Measurements from ENCODE around the gene SEPTIN3. TPM values are rescaled to one million over a fixed set of nuclear protein-coding genes. Genes with fewer than 3 reads are reported as not detected.

Gene SEPTIN3
- total RNA-seq, 3 donors from 2014 or later, result 0.23 to 1.6 (median 0.41) TPM

DNA sequence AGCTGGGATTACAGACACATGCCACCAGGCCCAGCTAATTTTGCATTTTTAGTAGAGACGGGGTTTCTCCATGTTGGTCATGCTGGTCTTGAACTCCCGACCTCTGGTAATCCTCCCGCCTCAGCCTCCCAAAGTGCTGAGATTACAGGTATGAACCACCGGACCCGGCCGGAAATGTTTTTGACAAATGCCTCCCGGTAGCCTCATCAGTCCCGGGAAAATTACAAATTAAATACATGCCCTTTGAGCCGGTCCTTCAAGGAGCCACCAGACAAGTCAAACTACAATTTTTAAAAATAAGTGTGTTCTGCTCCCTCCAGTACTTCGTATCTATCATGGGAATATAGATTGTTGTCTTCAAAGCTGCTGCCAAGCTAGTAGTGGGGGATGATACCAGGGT is 46.9 kb downstream of the SEPTIN3 start:
- H3K4me3 ChIP-seq, result no peak overlapping the region
- no peak for ATAC-seq
- H3K4me1 ChIP-seq (ENCODE audit: low read depth), result no peaks in the 10 kb centered on the region
- no peak for DNase-seq
- peaks cover 3% of the 10 kb centered on the region for H3K9me3 ChIP-seq
- H3K36me3 ChIP-seq (ENCODE audit: low read depth), result no peaks in the 10 kb centered on the region
- no peak for TF ChIP-seq CTCF (IDR thresholded peaks at IDR 0.05)
- intact Hi-C loops (cut with DNase I, micrococcal nuclease), result no loop called here

GRCh38 chr22:42018224-42018623 is 49.0 kb downstream of the SEPTIN3 start:
- peaks cover 4% of the 10 kb centered on the region for H3K4me1 ChIP-seq (ENCODE audit: low read depth)
- no peaks in the 10 kb centered on the region for H3K9me3 ChIP-seq
- no peak for TF ChIP-seq CTCF (IDR thresholded peaks at IDR 0.05)
- intact Hi-C loops (cut with DNase I, micrococcal nuclease), result no loop called here
- H3K4me3 ChIP-seq, result no peak overlapping the region
- ATAC-seq, result no peak
- DNase-seq, result no peak
- no peaks in the 10 kb centered on the region for H3K36me3 ChIP-seq (ENCODE audit: low read depth)

Other genes starting within 250 kb of the SEPTIN3 start
- 10 to 100 TPM in 2 of 3 donors, 1 to 10 TPM in 1; 9.2 to 11.6 (median 10.0) TPM for gene CCDC134, start 168.8 kb upstream of the SEPTIN3 start, total RNA-seq
- 100 to 1,000 TPM; 139 to 254 (median 169) TPM for gene SREBF2, start 136.3 kb upstream of the SEPTIN3 start, total RNA-seq
- gene SHISA8, start 54.4 kb upstream of the SEPTIN3 start, total RNA-seq, result not detected
- gene TNFRSF13C, start 42.6 kb upstream of the SEPTIN3 start, total RNA-seq, result under 1 TPM; 0.22 to 0.94 (median 0.55) TPM
- gene CENPM, start 22.3 kb upstream of the SEPTIN3 start, total RNA-seq, result 10 to 100 TPM in 1 of 3 donors, 1 to 10 TPM in 2; 3.2 to 18.8 (median 7.5) TPM
- gene WBP2NL, start 29.3 kb downstream of the SEPTIN3 start, total RNA-seq, result 1 to 10 TPM in 2 of 3 donors, under 1 TPM in 1; 0.63 to 3.7 (median 1.8) TPM
- gene NAGA, start 101.4 kb downstream of the SEPTIN3 start, total RNA-seq, result 10 to 100 TPM; 24.3 to 35.8 (median 35.4) TPM
- 10 to 100 TPM; 13.0 to 15.7 (median 13.5) TPM for gene PHETA2, start 104.8 kb downstream of the SEPTIN3 start, total RNA-seq
- 100 to 1,000 TPM in 2 of 3 donors, 10 to 100 TPM in 1; 79.7 to 118 (median 102) TPM for gene SMDT1, start 110.3 kb downstream of the SEPTIN3 start, total RNA-seq
- 100 to 1,000 TPM in 2 of 3 donors, 10 to 100 TPM in 1; 85.3 to 106 (median 105) TPM for gene NDUFA6, start 121.3 kb downstream of the SEPTIN3 start, total RNA-seq
- gene CYP2D6, start 161.4 kb downstream of the SEPTIN3 start, total RNA-seq, result 10 to 100 TPM in 1 of 3 donors, 1 to 10 TPM in 2; 3.8 to 10.0 (median 4.7) TPM

Measured in mucosa of descending colon (tissue), 3 donors.